Lower leg skin (tissue), 4 donors: ENCODE data around the gene B3GLCT. TPM values are rescaled to one million over a fixed set of nuclear protein-coding genes. Genes with fewer than 3 reads are reported as not detected.
A peak's percentile ranks its signal among the peaks of the same experiment; 100 is the strongest.

Source experiments
- DNase-seq, 2 donors: peaks; one replicate each; pipeline ENCODE4 v3.0.0-alpha.2; 2019; ENCODE audit warnings: low spot score in 2 of 2
- H3K4me3 ChIP-seq: fragments of 200-600 bp; sonication (generic); 2 replicates; pipeline ENCODE4 v1.5.1; 2017; ENCODE audit warnings: mild to moderate bottlenecking, low read depth; ENCODE audit not compliant: poor library complexity, severe bottlenecking
- POLR2A ChIP-seq, 2 donors: fragments of 450-650 bp; IDR thresholded peaks; one replicate each; pipeline ENCODE4 v1.6.1; 2016 to 2017; ENCODE audit warnings: antibody characterized with exemption in 2 of 2, mild to moderate bottlenecking in 1 of 2, moderate library complexity in 1 of 2
- WGBS, 2 donors: methylation state at CpG; one replicate each; pipeline ENCODE4 v1.1.5; 2018; 5-methylcytosine and 5-hydroxymethylcytosine counted together
- intact Hi-C: fragments of 100-400 bp; cut with DNase I; formaldehyde crosslinking; loops from one replicate; pipeline ENCODE4 v1.15.0; 2023; ENCODE audit warnings: low total_unique reads
- total RNA-seq, 4 donors: library from RNA; depleted of rRNA; stranded (reverse); fragments of >200 nt; gene quantifications; one replicate each; pipeline ENCODE4 v1.1.0, GENCODE V29; 2016
- TF ChIP-seq, protein P1 (sequence below), 3 donors: fragments of 450-650 bp; IDR thresholded peaks; one replicate each; pipeline ENCODE4 v1.5.1; 2016; ENCODE audit warnings: antibody characterized with exemption in 3 of 3, mild to moderate bottlenecking in 3 of 3, moderate library complexity in 2 of 3

B3GLCT gene
- total RNA-seq, 4 donors from 2014 or later: 3.2 to 9.1 (median 6.2) TPM

DNA sequence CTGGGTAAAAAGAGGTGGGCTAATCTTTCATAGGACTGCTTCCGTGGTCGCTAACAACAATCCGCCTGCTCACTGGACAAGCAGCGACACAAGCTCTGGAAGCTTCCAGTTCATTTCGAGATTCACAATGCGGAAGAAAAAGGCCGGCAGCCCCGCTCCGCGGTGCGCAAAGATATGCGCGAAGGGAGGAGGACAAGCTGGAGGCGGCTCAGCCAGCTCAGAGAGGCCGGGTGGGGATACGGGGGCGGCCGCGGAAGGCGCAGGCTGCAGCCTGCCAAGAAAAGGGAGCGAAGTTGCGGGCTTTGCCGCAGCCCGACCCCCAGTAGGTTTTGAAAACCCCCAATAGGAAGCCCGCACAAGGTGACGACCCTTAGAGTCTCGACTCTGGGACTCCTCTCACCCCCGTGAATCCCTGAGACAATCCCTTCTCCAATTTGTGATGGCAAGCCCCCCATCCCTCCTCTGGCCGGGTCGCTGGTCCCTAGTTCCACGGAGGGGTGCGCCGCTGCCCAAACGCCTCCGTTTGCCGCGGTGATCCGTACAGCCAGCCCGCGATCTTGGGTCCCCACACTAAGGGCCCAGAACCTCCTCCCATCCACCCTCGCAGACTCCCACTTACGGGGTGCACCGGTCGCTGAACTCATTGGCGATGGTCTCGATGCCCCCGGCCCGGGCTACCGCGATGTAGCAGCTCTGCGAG is 38.8 kb upstream of the B3GLCT start:
- intact Hi-C loops: no loop called here
- WGBS, 2 donors: 0% methylated on average over 44 to 51 of the region's 51 CpGs
- H3K4me3 ChIP-seq: peak overlapping the region; percentile 95
- DNase-seq: peak; percentile 56 to 93
- TF ChIP-seq, protein P1, sequence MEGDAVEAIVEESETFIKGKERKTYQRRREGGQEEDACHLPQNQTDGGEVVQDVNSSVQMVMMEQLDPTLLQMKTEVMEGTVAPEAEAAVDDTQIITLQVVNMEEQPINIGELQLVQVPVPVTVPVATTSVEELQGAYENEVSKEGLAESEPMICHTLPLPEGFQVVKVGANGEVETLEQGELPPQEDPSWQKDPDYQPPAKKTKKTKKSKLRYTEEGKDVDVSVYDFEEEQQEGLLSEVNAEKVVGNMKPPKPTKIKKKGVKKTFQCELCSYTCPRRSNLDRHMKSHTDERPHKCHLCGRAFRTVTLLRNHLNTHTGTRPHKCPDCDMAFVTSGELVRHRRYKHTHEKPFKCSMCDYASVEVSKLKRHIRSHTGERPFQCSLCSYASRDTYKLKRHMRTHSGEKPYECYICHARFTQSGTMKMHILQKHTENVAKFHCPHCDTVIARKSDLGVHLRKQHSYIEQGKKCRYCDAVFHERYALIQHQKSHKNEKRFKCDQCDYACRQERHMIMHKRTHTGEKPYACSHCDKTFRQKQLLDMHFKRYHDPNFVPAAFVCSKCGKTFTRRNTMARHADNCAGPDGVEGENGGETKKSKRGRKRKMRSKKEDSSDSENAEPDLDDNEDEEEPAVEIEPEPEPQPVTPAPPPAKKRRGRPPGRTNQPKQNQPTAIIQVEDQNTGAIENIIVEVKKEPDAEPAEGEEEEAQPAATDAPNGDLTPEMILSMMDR (IDR thresholded peaks at IDR 0.05): no peak
- TF ChIP-seq POLR2A (IDR thresholded peaks at IDR 0.05): no peak

DNA sequence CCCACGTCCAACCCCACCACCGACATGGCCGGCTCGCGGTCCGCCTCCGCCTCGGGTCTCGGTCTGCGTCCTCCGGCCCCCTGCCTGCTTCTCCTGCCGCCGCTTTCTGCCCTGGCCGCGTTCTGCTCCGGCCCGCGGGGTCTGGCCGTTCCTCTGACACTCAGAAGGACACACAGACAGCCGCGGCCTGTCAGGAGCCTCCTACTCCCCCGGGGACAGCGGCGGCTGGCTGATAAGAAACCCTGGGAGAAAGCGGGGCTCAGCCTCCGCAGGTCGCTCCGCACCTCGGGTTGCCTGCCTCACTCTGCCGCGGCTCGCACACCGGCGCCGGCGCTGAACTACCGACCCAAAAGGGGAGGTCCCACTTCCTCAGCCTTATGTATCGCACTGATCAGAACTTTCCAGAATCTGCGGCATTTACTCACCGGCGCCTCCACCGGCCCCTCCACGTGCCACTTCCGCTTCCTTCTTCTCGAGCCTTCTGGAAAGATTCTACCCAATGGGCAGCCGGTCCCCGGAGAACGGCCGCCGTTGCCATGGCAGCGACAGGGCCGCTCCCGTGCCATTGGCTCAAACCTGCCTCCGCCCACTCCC is 38.1 kb upstream of the B3GLCT start, which contains the start of gene HSPH1:
Gene HSPH1, minus strand, starts transcription at position 348 of the 594 bp plus-strand sequence. Its CDS starts 322 bp downstream, at position 26.
- DNase-seq: peak; percentile 99 to 100
- peak within 1 kb of the TSS; percentile 95 for H3K4me3 ChIP-seq
- intact Hi-C loops: no loop called here
- 1% methylated on average over 29 to 54 of the region's 54 CpGs for WGBS, 2 donors
- TF ChIP-seq, protein P1 (IDR thresholded peaks at IDR 0.05): no peak
- TF ChIP-seq POLR2A (IDR thresholded peaks at IDR 0.05): no peak

DNA sequence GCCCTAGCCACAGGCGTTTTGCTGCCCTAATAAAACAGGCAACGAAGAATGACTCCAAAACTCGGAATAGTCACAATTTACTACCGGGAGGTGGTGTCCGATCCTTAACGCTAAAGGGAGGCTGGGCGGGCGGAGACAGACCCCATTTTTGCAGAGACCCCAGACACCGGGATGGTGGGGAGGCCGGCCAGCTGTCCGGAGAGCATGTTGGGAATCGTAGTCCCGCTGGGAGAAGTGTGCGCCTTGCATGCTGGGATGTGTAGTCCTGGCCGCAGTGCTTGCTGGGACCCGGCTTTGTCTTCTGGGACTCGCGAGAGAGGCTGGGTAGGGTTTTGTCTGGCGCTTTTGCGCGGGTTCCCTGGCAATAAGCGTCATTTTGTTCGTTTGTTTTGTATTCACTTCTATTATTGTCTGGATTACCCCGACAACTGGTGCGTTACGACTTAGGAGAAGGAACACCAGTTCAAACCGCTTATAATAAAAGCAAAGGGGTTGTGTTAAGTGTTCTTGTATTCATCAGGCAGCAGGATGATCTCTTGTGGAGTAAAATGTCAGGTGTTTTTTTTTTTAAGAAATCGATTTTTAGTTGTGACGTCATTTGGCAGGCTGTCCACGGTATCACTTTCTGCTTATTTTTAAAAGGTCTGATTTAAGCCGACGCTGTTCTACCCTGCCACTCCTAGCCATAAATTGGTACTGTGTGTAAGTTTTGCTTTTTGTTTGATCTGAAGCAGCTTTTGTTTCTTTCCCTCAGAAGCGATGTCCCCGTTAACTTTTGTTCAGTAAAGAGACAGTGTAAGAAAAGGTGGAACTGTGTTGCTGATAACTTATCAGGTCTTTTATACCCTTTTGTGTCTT is 37.4 kb upstream of the B3GLCT start:
- H3K4me3 ChIP-seq: peak overlapping the region; percentile 95
- 0 to 1% methylated on average over 34 of the region's 34 CpGs for WGBS, 2 donors
- intact Hi-C loops: no loop called here
- DNase-seq: peak; percentile 97 to 99
- TF ChIP-seq, protein P1 (IDR thresholded peaks at IDR 0.05): no peak
- peak in 1 of 2 donors; percentile 14 for TF ChIP-seq POLR2A (IDR thresholded peaks at IDR 0.05)

DNA sequence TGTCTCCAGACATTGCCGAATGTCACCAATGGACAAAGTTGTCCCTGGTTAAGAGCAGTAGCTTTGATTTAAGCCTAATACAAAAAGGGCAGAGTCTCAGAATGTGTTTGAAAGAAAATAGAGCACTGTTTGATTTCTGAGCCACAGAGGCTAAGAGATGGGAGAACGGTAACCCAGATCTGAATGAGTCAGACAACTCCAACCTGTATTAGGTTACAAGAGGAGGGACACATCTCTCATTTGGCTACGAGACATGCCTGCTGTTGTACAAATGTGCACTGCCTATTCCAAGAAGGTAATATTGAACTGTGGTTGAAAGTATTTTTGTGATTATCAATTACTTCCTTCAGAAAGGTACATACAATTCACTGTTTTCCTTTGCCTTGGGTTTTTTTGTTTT is 33.2 kb upstream of the B3GLCT start:
- no peak for TF ChIP-seq POLR2A (IDR thresholded peaks at IDR 0.05)
- TF ChIP-seq, protein P1 (IDR thresholded peaks at IDR 0.05): no peak
- no peak for DNase-seq
- intact Hi-C loops: no loop called here
- no peak overlapping the region for H3K4me3 ChIP-seq
- 77 to 79% methylated on average over 3 of the region's 3 CpGs for WGBS, 2 donors

DNA sequence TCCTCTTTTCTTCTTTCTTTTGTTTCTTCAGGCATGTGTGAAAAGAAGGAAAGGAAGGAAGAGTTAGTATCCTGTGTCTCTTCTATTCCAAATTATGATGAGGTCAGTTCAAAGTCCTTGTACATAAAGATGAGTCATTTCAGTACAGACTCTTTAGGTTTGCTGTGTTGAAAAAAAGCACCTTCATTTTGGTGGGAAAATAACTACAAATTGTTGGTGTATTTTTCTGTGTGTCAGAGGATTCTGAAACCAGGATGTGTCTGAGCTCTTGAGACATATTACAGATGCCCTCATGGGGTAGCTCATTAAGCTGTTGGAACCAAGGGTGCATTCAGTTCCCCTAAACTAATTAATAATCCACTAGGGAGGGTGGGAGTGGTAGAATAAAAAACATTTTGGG is 32.3 kb upstream of the B3GLCT start:
- TF ChIP-seq, protein P1 (IDR thresholded peaks at IDR 0.05): no peak
- TF ChIP-seq POLR2A (IDR thresholded peaks at IDR 0.05): no peak
- DNase-seq: no peak
- no peak overlapping the region for H3K4me3 ChIP-seq
- intact Hi-C loops: no loop called here
